Psoas muscle (tissue), 8 donors: Measurements from ENCODE around the gene SLC39A11. TPM values are rescaled to one million over a fixed set of nuclear protein-coding genes. Genes with fewer than 3 reads are reported as not detected.

Source experiments
- ATAC-seq, 4 donors: fragments of 200-7000 bp; cut with Tn5 transposase; one replicate each; pipeline ENCODE4 v1.9.1; 2020; ENCODE audit warnings: moderate library complexity in 3 of 4, mild to moderate bottlenecking in 2 of 4
- DNase-seq, 2 donors: peaks; one replicate each; pipeline ENCODE4 v3.0.0-alpha.2; 2020
- H3K27ac ChIP-seq: fragments of 200-600 bp; one replicate; pipeline ENCODE4 v1.8.0; 2022
- H3K27me3 ChIP-seq, 3 donors: fragments of 200-600 bp in 1 of 3; one replicate each; pipeline versions ENCODE4 v1.6.1 to v1.8.0; 2013 to 2022; ENCODE audit warnings: low read length in 2 of 3, mild to moderate bottlenecking in 2 of 3, moderate library complexity in 1 of 3; ENCODE audit not compliant: insufficient read depth in 3 of 3
- H3K36me3 ChIP-seq, 2 donors: fragments of 200-600 bp in 1 of 2; one replicate each; pipeline versions ENCODE4 v1.6.1 to v1.8.0; 2013 to 2022; ENCODE audit warnings: low read depth in 1 of 2, mild to moderate bottlenecking in 1 of 2, moderate library complexity in 1 of 2; ENCODE audit not compliant: insufficient read depth in 1 of 2
- H3K4me1 ChIP-seq: fragments of 200-600 bp; one replicate; pipeline ENCODE4 v1.8.0; 2022
- H3K4me3 ChIP-seq: fragments of 200-600 bp; one replicate; pipeline ENCODE4 v1.8.0; 2022; ENCODE audit warnings: mild to moderate bottlenecking
- H3K9me3 ChIP-seq: fragments of 200-600 bp; one replicate; pipeline ENCODE4 v1.8.0; 2022
- CTCF ChIP-seq: fragments of 200-600 bp; IDR thresholded peaks from one replicate; pipeline ENCODE4 v1.8.0; 2022; ENCODE audit warnings: antibody characterized with exemption
- WGBS, 3 donors: extraction: QIAGEN DNeasy Blood & Tissue Kit; methylation state at CpG; one replicate each; pipeline versions ENCODE4 v1.1.6 to v1.1.7; 2013; 5-methylcytosine and 5-hydroxymethylcytosine counted together
- intact Hi-C, 2 donors: fragments of 100-400 bp; cut with DNase I; formaldehyde crosslinking; loops; one replicate each; pipeline versions ENCODE4 v1.11.0 to v1.14.2; 2022
- polyA plus RNA-seq, 3 donors: library from polyadenylated mRNA; stranded (reverse); fragments of 200-250 nt; gene quantifications; one replicate each; pipeline ENCODE4 v1.2.3, GENCODE V29; 2013
- total RNA-seq, 4 donors: library from RNA; stranded (reverse); fragmentation: NEBNext Ultra II Directional in 2 of 4; extraction: Animal tissue kit (Norgen Biotek cat#: 25700) in 2 of 4; gene quantifications; one replicate each; pipeline versions ENCODE4 v1.2.1 to v1.2.4, GENCODE V29; 2021 to 2023
- donor health status: healthy with polysubstance abuse.
- donor health status: DM: no; HTN: no; CAD: no; lungs with moderate emphysema.
- donor health status: Bipolar disorder and iron deficiency.
- donor health status: healthy.
- donor health status: DM: yes; HTN: yes; CAD: no.
- donor health status: DM: no; HTN: no; CAD: no.
- donor health status: DM: no; HTN: no; CAD: no.
- donor health status: DM: yes; HTN: yes; CAD: no.

The SLC39A11 gene
- total and polyA plus RNA-seq, 7 donors: 1.6 to 9.7 (median 7.9) TPM

GRCh38 chr17:72751746-72752145 lies 340.7 kb downstream of the SLC39A11 start:
- Histone ChIP-seq H3K4me1 (no peaks in the 10 kb centered on the region), H3K9me3 (no peaks in the 10 kb centered on the region), H3K36me3 (no peaks in the 10 kb centered on the region), H3K27ac (no peak overlapping the region), H3K4me3 (no peak overlapping the region), H3K27me3 (no peaks in the 10 kb centered on the region)
- ATAC-seq (no peak), DNase-seq (no peak)
- WGBS, 3 donors: 80 to 87% (median 86%) methylated on average over 5 of the region's 5 CpGs
- no peak for TF ChIP-seq CTCF
- intact Hi-C loops: no loop called here

- DNase-seq: no peak
- Histone ChIP-seq H3K4me3 (no peak overlapping the region), H3K36me3 (no peaks in the 10 kb centered on the region), H3K4me1 (no peaks in the 10 kb centered on the region), H3K27ac (no peak overlapping the region), H3K27me3 (no peaks in the 10 kb centered on the region), H3K9me3 (no peaks in the 10 kb centered on the region)
- TF ChIP-seq CTCF: no peak
- intact Hi-C loops: no loop called here
- ATAC-seq: no peak
- WGBS, 3 donors: 84 to 89% (median 87%) methylated on average over 6 of the region's 6 CpGs
These were observed 343.3 kb downstream of the SLC39A11 start for GRCh38 chr17:72749119-72749572.

GRCh38 chr17:72747501-72747900 lies 345.0 kb downstream of the SLC39A11 start:
- no peaks in the 10 kb centered on the region for H3K27me3 ChIP-seq
- no peak overlapping the region for H3K4me3 ChIP-seq
- no peaks in the 10 kb centered on the region for H3K9me3 ChIP-seq
- H3K27ac ChIP-seq: no peak overlapping the region
- H3K4me1 ChIP-seq: no peaks in the 10 kb centered on the region
- ATAC-seq (no peak), DNase-seq (no peak)
- no peak for TF ChIP-seq CTCF
- no peaks in the 10 kb centered on the region for H3K36me3 ChIP-seq
- WGBS, 3 donors: 65 to 72% (median 71%) methylated on average over 5 of the region's 5 CpGs
- intact Hi-C loops: no loop called here

- no peaks in the 10 kb centered on the region for H3K9me3 ChIP-seq
- DNase-seq (no peak), ATAC-seq (no peak)
- H3K27ac ChIP-seq: no peak overlapping the region
- intact Hi-C loops: no loop called here
- H3K36me3 ChIP-seq: no peaks in the 10 kb centered on the region
- H3K4me3 ChIP-seq: no peak overlapping the region
- no peaks in the 10 kb centered on the region for H3K4me1 ChIP-seq
- H3K27me3 ChIP-seq: no peaks in the 10 kb centered on the region
- WGBS, 3 donors: 94 to 100% (median 94%) methylated on average over 2 of the region's 2 CpGs
- TF ChIP-seq CTCF: no peak
These were observed 347.2 kb downstream of the SLC39A11 start for GRCh38 chr17:72745241-72745640.

- no peaks in the 10 kb centered on the region for H3K27me3 ChIP-seq
- H3K27ac ChIP-seq: no peak overlapping the region
- H3K36me3 ChIP-seq: no peaks in the 10 kb centered on the region
- no peak for ATAC-seq
- no peak for TF ChIP-seq CTCF
- no peaks in the 10 kb centered on the region for H3K9me3 ChIP-seq
- WGBS, 3 donors: 63 to 79% (median 79%) methylated on average over 4 of the region's 4 CpGs
- no peaks in the 10 kb centered on the region for H3K4me1 ChIP-seq
- no peak overlapping the region for H3K4me3 ChIP-seq
- no peak for DNase-seq
- intact Hi-C loops: no loop called here
These were observed 349.4 kb downstream of the SLC39A11 start for GRCh38 chr17:72743037-72743467.
